Measurements from ENCODE around the gene CERKL. TPM values are rescaled to one million over a fixed set of nuclear protein-coding genes. Genes with fewer than 3 reads are reported as not detected.

Gene CERKL
- total and polyA plus RNA-seq, 2 experiments from 2014 or later: 0.32 to 0.69 TPM

DNA sequence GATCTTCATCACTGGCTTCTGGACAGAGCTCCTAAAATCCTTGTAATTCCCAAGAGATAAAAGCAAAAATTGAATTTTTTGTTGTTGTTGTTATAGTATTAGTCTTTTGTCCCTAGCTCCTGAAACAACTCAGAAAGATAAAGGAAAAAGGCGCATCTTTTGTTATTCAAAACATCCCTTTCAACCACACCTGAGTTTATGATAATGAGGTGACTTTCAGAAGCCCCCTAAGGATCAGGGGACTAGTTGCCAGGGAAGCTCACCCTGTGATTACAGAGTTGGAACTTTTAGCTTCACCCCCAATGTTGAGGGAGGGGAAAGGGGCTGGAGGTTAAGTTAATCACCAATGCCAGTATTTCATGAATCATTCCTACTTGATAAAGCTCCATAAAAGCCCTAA is 10.3 kb upstream of the CERKL start (continued):
- TF ChIP-seq, protein P1, sequence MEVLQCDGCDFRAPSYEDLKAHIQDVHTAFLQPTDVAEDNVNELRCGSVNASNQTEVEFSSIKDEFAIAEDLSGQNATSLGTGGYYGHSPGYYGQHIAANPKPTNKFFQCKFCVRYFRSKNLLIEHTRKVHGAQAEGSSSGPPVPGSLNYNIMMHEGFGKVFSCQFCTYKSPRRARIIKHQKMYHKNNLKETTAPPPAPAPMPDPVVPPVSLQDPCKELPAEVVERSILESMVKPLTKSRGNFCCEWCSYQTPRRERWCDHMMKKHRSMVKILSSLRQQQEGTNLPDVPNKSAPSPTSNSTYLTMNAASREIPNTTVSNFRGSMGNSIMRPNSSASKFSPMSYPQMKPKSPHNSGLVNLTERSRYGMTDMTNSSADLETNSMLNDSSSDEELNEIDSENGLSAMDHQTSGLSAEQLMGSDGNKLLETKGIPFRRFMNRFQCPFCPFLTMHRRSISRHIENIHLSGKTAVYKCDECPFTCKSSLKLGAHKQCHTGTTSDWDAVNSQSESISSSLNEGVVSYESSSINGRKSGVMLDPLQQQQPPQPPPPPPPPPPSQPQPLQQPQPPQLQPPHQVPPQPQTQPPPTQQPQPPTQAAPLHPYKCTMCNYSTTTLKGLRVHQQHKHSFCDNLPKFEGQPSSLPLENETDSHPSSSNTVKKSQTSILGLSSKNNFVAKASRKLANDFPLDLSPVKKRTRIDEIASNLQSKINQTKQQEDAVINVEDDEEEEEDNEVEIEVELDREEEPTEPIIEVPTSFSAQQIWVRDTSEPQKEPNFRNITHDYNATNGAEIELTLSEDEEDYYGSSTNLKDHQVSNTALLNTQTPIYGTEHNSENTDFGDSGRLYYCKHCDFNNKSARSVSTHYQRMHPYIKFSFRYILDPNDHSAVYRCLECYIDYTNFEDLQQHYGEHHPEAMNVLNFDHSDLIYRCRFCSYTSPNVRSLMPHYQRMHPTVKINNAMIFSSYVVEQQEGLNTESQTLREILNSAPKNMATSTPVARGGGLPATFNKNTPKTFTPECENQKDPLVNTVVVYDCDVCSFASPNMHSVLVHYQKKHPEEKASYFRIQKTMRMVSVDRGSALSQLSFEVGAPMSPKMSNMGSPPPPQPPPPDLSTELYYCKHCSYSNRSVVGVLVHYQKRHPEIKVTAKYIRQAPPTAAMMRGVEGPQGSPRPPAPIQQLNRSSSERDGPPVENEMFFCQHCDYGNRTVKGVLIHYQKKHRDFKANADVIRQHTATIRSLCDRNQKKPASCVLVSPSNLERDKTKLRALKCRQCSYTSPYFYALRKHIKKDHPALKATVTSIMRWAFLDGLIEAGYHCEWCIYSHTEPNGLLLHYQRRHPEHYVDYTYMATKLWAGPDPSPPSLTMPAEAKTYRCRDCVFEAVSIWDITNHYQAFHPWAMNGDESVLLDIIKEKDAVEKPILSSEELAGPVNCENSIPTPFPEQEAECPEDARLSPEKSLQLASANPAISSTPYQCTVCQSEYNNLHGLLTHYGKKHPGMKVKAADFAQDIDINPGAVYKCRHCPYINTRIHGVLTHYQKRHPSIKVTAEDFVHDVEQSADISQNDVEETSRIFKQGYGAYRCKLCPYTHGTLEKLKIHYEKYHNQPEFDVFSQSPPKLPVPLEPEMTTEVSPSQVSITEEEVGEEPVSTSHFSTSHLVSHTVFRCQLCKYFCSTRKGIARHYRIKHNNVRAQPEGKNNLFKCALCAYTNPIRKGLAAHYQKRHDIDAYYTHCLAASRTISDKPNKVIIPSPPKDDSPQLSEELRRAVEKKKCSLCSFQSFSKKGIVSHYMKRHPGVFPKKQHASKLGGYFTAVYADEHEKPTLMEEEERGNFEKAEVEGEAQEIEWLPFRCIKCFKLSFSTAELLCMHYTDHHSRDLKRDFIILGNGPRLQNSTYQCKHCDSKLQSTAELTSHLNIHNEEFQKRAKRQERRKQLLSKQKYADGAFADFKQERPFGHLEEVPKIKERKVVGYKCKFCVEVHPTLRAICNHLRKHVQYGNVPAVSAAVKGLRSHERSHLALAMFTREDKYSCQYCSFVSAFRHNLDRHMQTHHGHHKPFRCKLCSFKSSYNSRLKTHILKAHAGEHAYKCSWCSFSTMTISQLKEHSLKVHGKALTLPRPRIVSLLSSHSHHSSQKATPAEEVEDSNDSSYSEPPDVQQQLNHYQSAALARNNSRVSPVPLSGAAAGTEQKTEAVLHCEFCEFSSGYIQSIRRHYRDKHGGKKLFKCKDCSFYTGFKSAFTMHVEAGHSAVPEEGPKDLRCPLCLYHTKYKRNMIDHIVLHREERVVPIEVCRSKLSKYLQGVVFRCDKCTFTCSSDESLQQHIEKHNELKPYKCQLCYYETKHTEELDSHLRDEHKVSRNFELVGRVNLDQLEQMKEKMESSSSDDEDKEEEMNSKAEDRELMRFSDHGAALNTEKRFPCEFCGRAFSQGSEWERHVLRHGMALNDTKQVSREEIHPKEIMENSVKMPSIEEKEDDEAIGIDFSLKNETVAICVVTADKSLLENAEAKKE (CRISPR knock-in tag; IDR thresholded peaks at IDR 0.05): no peak
- TF ChIP-seq POLR2AphosphoS5 (IDR thresholded peaks at IDR 0.05; ENCODE audit: low read depth) (no peak), ZNF331 (CRISPR knock-in tag; IDR thresholded peaks at IDR 0.05; ENCODE audit: low read depth) (no peak), JUNB (IDR thresholded peaks at IDR 0.05; ENCODE audit: unreplicated experiment) (no peak), ZNF114 (CRISPR knock-in tag; IDR thresholded peaks at IDR 0.05) (no peak)
- TF ChIP-seq, protein P2, sequence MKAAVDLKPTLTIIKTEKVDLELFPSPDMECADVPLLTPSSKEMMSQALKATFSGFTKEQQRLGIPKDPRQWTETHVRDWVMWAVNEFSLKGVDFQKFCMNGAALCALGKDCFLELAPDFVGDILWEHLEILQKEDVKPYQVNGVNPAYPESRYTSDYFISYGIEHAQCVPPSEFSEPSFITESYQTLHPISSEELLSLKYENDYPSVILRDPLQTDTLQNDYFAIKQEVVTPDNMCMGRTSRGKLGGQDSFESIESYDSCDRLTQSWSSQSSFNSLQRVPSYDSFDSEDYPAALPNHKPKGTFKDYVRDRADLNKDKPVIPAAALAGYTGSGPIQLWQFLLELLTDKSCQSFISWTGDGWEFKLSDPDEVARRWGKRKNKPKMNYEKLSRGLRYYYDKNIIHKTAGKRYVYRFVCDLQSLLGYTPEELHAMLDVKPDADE (IDR thresholded peaks at IDR 0.05): no peak

DNA sequence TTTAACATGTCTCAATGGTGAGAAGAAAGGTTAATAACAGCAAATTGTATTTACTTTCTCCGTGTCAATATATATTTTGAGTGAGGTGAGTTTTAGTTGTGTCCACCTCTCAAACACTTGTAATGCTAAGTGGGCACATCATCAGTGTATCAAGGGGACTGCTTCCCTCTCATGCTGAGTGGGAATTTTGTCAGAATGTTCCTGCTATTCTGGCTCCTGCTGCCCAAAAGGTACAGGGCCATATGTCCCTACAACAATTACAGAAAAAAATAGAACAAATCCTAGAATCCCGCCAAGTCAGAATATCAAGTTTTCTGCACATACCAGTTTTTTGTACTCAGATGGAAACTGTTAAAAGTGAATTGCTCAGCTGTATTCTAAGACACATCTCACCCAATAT is 5.4 kb upstream of the CERKL start:
- no peak overlapping the region for H3K4me3 ChIP-seq
- H3K27ac ChIP-seq (ENCODE audit: low read depth): no peak overlapping the region
- H3K4me1 ChIP-seq (ENCODE audit: insufficient read depth): peaks cover 22% of the 10 kb centered on the region
- no peaks in the 10 kb centered on the region for H3K36me3 ChIP-seq (ENCODE audit: insufficient read depth)
- H3K79me2 ChIP-seq (replicated peaks; ENCODE audit: insufficient read depth): no peaks in the 10 kb centered on the region
- no peak for DNase-seq (ENCODE audit: low spot score)
- no peaks in the 10 kb centered on the region; the same call in 1 of the 2 replicates for H3K9me2 ChIP-seq (ENCODE audit: insufficient read depth)
- H3K27me3 Mint-ChIP-seq (ENCODE audit: insufficient read depth, low read depth, poor library complexity): peaks cover 34% of the 10 kb centered on the region
- peaks cover 66% of the 10 kb centered on the region for H3K27me3 ChIP-seq (ENCODE audit: insufficient read depth)
- peaks cover 20% of the 10 kb centered on the region; the same call in 2 of the 3 replicates for H3K9me3 Mint-ChIP-seq
- H3F3A ChIP-seq (replicated peaks; ENCODE audit: low read depth): 0 out of 2 replicates have a peak, but pooled peaks cover 6% of the 10 kb centered on the region
- no peak overlapping the region for H3K4me3 Mint-ChIP-seq
- peaks cover 28% of the 10 kb centered on the region for H3K4me1 Mint-ChIP-seq
- H3K4me2 ChIP-seq: no peak overlapping the region
- H4K20me1 ChIP-seq (replicated peaks; ENCODE audit: insufficient read depth): no peaks in the 10 kb centered on the region
- no peak overlapping the region for H3K27ac Mint-ChIP-seq
- no peak for ATAC-seq
- H2AFZ ChIP-seq: no peak overlapping the region
- peaks cover 17% of the 10 kb centered on the region; the same call in 2 of the 3 replicates for H3K36me3 Mint-ChIP-seq (ENCODE audit: low read depth)
- TF ChIP-seq JUNB (IDR thresholded peaks at IDR 0.05; ENCODE audit: unreplicated experiment): no peak

Data from GM23338 (cell line).